ENCODE data around the gene DRGX.

Gene DRGX

GRCh38 chr10:49407552-49408137 is 11.8 kb upstream of the DRGX start:
- peak; percentile 61 for DNase-seq

- no peak for DNase-seq
These were observed 11.3 kb upstream of the DRGX start for GRCh38 chr10:49407151-49407550.

- no peak for DNase-seq
These were observed 8.5 kb upstream of the DRGX start for GRCh38 chr10:49404321-49404878.

- no peak for DNase-seq
These were observed 7.5 kb upstream of the DRGX start for GRCh38 chr10:49403363-49403762.

GRCh38 chr10:49400365-49400764 is 4.5 kb upstream of the DRGX start:
- DNase-seq = no peak

GRCh38 chr10:49398986-49399385 is 3.1 kb upstream of the DRGX start:
- no peak for DNase-seq

GRCh38 chr10:49398000-49398861 is 2.3 kb upstream of the DRGX start:
- DNase-seq = peak; percentile 23

GRCh38 chr10:49397036-49397999 is 1.4 kb upstream of the DRGX start:
- DNase-seq = no peak

- no peak for DNase-seq
These were observed 744 bp upstream of the DRGX start for GRCh38 chr10:49396666-49396999.

GRCh38 chr10:49394933-49395740 is 752 bp downstream of the DRGX start:
- no peak for DNase-seq

GRCh38 chr10:49393757-49394156 is 2.1 kb downstream of the DRGX start:
- DNase-seq = no peak

- DNase-seq = no peak
These were observed 2.6 kb downstream of the DRGX start for GRCh38 chr10:49393301-49393700.

GRCh38 chr10:49389361-49389933 is 6.4 kb downstream of the DRGX start:
- DNase-seq = no peak

- no peak for DNase-seq
These were observed 7.7 kb downstream of the DRGX start for GRCh38 chr10:49388161-49388560.

GRCh38 chr10:49387071-49387470 is 8.8 kb downstream of the DRGX start:
- peak; percentile 38 for DNase-seq

- DNase-seq = no peak
These were observed 9.7 kb downstream of the DRGX start for GRCh38 chr10:49385939-49386922.

GRCh38 chr10:49384268-49384953 is 11.5 kb downstream of the DRGX start:
- no peak for DNase-seq

GRCh38 chr10:49383853-49384252 is 12.0 kb downstream of the DRGX start:
- DNase-seq = no peak

- no peak for DNase-seq
These were observed 13.1 kb downstream of the DRGX start for GRCh38 chr10:49382826-49383225.

- no peak for DNase-seq
These were observed 13.7 kb downstream of the DRGX start for GRCh38 chr10:49382226-49382625.
